ENCODE measurements around the gene TECPR1. TPM values are rescaled to one million over a fixed set of nuclear protein-coding genes. Genes with fewer than 3 reads are reported as not detected.

Gene TECPR1
- total RNA-seq, 1 experiment from 2014 or later: 21.5 TPM

DNA sequence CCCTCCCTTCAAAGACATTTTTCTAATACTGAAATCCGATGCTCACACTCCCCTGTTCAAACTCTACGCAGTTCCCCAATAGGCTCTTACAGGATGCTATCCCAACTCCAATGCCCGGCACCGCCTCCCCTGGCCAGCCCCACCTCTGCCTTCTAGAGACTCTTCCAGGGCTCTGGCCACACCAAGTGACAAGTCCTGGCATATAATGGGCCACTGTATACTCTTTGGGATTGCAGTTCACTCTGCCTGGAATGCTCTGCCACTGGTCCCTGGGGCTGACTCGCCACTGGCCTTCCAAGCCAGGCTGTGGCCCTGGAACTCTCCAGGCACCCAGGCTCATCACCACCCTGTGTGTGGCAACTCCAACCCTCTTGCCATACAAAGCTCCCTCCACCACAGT is 26.4 kb upstream of the TECPR1 start (continued):
- TF ChIP-seq, protein P1, sequence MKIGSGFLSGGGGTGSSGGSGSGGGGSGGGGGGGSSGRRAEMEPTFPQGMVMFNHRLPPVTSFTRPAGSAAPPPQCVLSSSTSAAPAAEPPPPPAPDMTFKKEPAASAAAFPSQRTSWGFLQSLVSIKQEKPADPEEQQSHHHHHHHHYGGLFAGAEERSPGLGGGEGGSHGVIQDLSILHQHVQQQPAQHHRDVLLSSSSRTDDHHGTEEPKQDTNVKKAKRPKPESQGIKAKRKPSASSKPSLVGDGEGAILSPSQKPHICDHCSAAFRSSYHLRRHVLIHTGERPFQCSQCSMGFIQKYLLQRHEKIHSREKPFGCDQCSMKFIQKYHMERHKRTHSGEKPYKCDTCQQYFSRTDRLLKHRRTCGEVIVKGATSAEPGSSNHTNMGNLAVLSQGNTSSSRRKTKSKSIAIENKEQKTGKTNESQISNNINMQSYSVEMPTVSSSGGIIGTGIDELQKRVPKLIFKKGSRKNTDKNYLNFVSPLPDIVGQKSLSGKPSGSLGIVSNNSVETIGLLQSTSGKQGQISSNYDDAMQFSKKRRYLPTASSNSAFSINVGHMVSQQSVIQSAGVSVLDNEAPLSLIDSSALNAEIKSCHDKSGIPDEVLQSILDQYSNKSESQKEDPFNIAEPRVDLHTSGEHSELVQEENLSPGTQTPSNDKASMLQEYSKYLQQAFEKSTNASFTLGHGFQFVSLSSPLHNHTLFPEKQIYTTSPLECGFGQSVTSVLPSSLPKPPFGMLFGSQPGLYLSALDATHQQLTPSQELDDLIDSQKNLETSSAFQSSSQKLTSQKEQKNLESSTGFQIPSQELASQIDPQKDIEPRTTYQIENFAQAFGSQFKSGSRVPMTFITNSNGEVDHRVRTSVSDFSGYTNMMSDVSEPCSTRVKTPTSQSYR (CRISPR knock-in tag; IDR thresholded peaks at IDR 0.05): no peak
- no peak for TF ChIP-seq JUN (CRISPR knock-in tag; IDR thresholded peaks at IDR 0.05)
- no peak for TF ChIP-seq ZNF423 (CRISPR knock-in tag; IDR thresholded peaks at IDR 0.05)

DNA sequence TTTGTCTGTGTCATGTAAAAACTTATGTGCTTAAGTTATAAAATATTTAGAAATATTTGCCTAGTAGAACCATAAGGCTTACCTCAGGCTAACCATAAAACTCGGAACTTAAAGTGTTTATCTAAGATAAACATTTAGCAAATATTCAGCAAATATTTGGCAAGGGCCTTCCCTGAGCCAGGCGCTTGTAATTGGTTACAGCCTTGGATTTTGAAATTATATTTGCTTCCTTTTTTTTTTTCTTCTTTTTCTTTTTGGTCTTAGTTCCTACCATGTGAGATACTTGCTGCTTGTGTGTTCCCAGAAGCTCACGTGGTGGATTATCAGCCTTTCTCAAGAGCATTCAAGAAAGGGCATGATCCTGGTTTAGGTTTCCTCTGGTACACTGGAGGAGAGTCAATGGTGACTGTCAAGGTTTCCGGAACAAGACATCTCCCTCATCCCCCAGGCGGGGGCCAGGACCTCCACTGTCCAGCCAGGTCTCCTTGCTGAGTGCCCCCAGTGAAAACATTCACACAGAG is 24.3 kb upstream of the TECPR1 start:
- Mint-ChIP-seq H3K27ac (no peak overlapping the region), H3K27me3 (ENCODE audit: low read depth) (no peaks in the 10 kb centered on the region; the same call in 1 of the 2 replicates), H3K9me3 (no peaks in the 10 kb centered on the region), H3K4me3 (no peak overlapping the region), H3K36me3 (no peaks in the 10 kb centered on the region), H3K4me1 (peaks cover 6% of the 10 kb centered on the region)
- no peak for DNase-seq (ENCODE audit: low spot score)
- CTCF ChIA-PET: no interaction called here
- ATAC-seq: no peak
- POLR2A ChIA-PET: no interaction called here
- TF ChIP-seq NFE2L1 (CRISPR knock-in tag; IDR thresholded peaks at IDR 0.05) (no peak), NR3C1 (CRISPR knock-in tag; conservative IDR thresholded peaks at IDR 0.05; ENCODE audit: low read depth) (no peak)

DNA sequence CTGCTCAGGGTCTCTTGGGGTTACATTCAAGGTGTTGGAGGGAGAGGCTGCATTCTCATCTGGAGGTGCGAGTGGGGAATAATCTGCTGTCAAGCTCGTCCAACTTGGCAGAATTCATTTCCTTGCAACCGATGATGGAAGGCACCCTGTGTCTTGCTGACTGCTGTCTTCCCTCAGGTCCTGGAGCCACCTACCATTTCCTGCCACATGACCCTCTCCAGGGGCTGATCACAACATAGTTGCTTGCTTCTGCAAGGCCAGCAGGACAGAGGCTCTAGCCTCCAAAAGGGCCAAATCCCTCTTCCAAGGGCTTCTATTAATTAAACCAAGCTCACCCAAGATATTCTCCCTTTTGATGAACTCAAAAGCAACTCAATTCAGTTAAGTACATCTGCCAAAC is 15.3 kb upstream of the TECPR1 start:
- no peaks in the 10 kb centered on the region; the same call in 1 of the 2 replicates for H3K9me3 Mint-ChIP-seq
- H3K27me3 Mint-ChIP-seq (ENCODE audit: low read depth): no peaks in the 10 kb centered on the region
- DNase-seq (ENCODE audit: low spot score) (no peak), ATAC-seq (no peak)
- POLR2A ChIA-PET: no interaction called here
- H3K27ac Mint-ChIP-seq: no peak overlapping the region
- CTCF ChIA-PET: interaction anchor here (0.6 to 2.9 kb wide), 3 partner anchors 17 to 224 kb away, joined by 3 to 9 read pairs (median 7); no protein-coding TSS in a partner anchor
- H3K4me1 Mint-ChIP-seq: peaks cover 2% of the 10 kb centered on the region; the same call in 1 of the 2 replicates
- no peaks in the 10 kb centered on the region for H3K36me3 Mint-ChIP-seq
- no peak overlapping the region for H3K4me3 Mint-ChIP-seq
- TF ChIP-seq ZNF121 (CRISPR knock-in tag; IDR thresholded peaks at IDR 0.05) (no peak), FOXP1 (CRISPR knock-in tag; IDR thresholded peaks at IDR 0.05; ENCODE audit: borderline replicate concordance) (no peak), JUN (CRISPR knock-in tag; IDR thresholded peaks at IDR 0.05) (no peak), ATF1 (CRISPR knock-in tag; IDR thresholded peaks at IDR 0.05) (no peak), ZNF263 (CRISPR knock-in tag; IDR thresholded peaks at IDR 0.05; ENCODE audit: low read depth) (no peak), TEAD4 (CRISPR knock-in tag; IDR thresholded peaks at IDR 0.05) (no peak), ELF4 (CRISPR knock-in tag; IDR thresholded peaks at IDR 0.05; ENCODE audit: low read depth) (no peak), ZNF219 (CRISPR knock-in tag; IDR thresholded peaks at IDR 0.05; ENCODE audit: borderline replicate concordance) (no peak), EMX1 (CRISPR knock-in tag; IDR thresholded peaks at IDR 0.05) (no peak)
- TF ChIP-seq, protein P2, sequence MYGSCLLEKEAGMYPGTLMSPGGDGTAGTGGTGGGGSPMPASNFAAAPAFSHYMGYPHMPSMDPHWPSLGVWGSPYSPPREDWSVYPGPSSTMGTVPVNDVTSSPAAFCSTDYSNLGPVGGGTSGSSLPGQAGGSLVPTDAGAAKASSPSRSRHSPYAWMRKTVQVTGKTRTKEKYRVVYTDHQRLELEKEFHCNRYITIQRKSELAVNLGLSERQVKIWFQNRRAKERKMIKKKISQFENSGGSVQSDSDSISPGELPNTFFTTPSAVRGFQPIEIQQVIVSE (CRISPR knock-in tag; IDR thresholded peaks at IDR 0.05; ENCODE audit: borderline replicate concordance): no peak
- TF ChIP-seq, protein P1 (CRISPR knock-in tag; IDR thresholded peaks at IDR 0.05): no peak
- TF ChIP-seq, protein P3, sequence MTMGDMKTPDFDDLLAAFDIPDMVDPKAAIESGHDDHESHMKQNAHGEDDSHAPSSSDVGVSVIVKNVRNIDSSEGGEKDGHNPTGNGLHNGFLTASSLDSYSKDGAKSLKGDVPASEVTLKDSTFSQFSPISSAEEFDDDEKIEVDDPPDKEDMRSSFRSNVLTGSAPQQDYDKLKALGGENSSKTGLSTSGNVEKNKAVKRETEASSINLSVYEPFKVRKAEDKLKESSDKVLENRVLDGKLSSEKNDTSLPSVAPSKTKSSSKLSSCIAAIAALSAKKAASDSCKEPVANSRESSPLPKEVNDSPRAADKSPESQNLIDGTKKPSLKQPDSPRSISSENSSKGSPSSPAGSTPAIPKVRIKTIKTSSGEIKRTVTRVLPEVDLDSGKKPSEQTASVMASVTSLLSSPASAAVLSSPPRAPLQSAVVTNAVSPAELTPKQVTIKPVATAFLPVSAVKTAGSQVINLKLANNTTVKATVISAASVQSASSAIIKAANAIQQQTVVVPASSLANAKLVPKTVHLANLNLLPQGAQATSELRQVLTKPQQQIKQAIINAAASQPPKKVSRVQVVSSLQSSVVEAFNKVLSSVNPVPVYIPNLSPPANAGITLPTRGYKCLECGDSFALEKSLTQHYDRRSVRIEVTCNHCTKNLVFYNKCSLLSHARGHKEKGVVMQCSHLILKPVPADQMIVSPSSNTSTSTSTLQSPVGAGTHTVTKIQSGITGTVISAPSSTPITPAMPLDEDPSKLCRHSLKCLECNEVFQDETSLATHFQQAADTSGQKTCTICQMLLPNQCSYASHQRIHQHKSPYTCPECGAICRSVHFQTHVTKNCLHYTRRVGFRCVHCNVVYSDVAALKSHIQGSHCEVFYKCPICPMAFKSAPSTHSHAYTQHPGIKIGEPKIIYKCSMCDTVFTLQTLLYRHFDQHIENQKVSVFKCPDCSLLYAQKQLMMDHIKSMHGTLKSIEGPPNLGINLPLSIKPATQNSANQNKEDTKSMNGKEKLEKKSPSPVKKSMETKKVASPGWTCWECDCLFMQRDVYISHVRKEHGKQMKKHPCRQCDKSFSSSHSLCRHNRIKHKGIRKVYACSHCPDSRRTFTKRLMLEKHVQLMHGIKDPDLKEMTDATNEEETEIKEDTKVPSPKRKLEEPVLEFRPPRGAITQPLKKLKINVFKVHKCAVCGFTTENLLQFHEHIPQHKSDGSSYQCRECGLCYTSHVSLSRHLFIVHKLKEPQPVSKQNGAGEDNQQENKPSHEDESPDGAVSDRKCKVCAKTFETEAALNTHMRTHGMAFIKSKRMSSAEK (CRISPR knock-in tag; IDR thresholded peaks at IDR 0.05; ENCODE audit: borderline replicate concordance): no peak
- TF ChIP-seq, protein P4, sequence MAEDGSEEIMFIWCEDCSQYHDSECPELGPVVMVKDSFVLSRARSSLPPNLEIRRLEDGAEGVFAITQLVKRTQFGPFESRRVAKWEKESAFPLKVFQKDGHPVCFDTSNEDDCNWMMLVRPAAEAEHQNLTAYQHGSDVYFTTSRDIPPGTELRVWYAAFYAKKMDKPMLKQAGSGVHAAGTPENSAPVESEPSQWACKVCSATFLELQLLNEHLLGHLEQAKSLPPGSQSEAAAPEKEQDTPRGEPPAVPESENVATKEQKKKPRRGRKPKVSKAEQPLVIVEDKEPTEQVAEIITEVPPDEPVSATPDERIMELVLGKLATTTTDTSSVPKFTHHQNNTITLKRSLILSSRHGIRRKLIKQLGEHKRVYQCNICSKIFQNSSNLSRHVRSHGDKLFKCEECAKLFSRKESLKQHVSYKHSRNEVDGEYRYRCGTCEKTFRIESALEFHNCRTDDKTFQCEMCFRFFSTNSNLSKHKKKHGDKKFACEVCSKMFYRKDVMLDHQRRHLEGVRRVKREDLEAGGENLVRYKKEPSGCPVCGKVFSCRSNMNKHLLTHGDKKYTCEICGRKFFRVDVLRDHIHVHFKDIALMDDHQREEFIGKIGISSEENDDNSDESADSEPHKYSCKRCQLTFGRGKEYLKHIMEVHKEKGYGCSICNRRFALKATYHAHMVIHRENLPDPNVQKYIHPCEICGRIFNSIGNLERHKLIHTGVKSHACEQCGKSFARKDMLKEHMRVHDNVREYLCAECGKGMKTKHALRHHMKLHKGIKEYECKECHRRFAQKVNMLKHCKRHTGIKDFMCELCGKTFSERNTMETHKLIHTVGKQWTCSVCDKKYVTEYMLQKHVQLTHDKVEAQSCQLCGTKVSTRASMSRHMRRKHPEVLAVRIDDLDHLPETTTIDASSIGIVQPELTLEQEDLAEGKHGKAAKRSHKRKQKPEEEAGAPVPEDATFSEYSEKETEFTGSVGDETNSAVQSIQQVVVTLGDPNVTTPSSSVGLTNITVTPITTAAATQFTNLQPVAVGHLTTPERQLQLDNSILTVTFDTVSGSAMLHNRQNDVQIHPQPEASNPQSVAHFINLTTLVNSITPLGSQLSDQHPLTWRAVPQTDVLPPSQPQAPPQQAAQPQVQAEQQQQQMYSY (CRISPR knock-in tag; IDR thresholded peaks at IDR 0.05): no peak
- TF ChIP-seq, protein P5, sequence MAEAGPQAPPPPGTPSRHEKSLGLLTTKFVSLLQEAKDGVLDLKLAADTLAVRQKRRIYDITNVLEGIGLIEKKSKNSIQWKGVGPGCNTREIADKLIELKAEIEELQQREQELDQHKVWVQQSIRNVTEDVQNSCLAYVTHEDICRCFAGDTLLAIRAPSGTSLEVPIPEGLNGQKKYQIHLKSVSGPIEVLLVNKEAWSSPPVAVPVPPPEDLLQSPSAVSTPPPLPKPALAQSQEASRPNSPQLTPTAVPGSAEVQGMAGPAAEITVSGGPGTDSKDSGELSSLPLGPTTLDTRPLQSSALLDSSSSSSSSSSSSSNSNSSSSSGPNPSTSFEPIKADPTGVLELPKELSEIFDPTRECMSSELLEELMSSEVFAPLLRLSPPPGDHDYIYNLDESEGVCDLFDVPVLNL (CRISPR knock-in tag; IDR thresholded peaks at IDR 0.05; ENCODE audit: borderline replicate concordance, low read depth): no peak
